ENCODE results near the gene TOP3A. TPM values are rescaled to one million over a fixed set of nuclear protein-coding genes. Genes with fewer than 3 reads are reported as not detected.

Gene TOP3A
- total and polyA plus RNA-seq, 2 of the 13 experiments (the other 11 are each of a cell fraction or from before 2014, with no cell fraction given), result 16.9 to 36.8 TPM

- no peak for FAIRE-seq
- CTCF ChIA-PET (ENCODE audit: low intra/inter-chr PET ratio, low total read pairs), result no interaction called here
These were observed 88.4 kb downstream of the TOP3A start for GRCh38 chr17:18226284-18226945.

More at GRCh38 chr17:18226284-18226945, 88.4 kb downstream of the TOP3A start:
- Histone ChIP-seq H3K27ac (ENCODE audit: extremely low read length, insufficient read depth, low read length) (no peak overlapping the region), H3K4me3 (replicated peaks in 1 of 3; ENCODE audit: insufficient read depth in 1 of 3, low read depth in 2 of 3, low read length in 3 of 3) (peak overlapping the region; percentile 85 to 96 (median 89)), H3K79me2 (ENCODE audit: insufficient read depth, low read length) (peaks cover 21% of the 10 kb centered on the region), H3K4me2 (ENCODE audit: low read depth, low read length) (peak overlapping the region; percentile 97), H4K20me1 (ENCODE audit: insufficient read depth, low read length) (peaks cover 4% of the 10 kb centered on the region; the same call in 1 of the 2 replicates), H3K27me3 (ENCODE audit: control insufficient read depth in 1 of 2, insufficient read depth in 2 of 2, low read length in 2 of 2) (no peaks in the 10 kb centered on the region; a peak in 1 of 5 replicates), H3K36me3 (replicated peaks in 1 of 2; ENCODE audit: control insufficient read depth in 1 of 2, insufficient read depth in 2 of 2, low read length in 2 of 2) (no peaks in the 10 kb centered on the region), H2AFZ (ENCODE audit: low read length) (no peak overlapping the region), H3K9me3 (ENCODE audit: low read length) (no peaks in the 10 kb centered on the region), H3K4me1 (ENCODE audit: insufficient read depth, low read length) (peaks cover 54% of the 10 kb centered on the region), H3K9ac (ENCODE audit: insufficient read depth, low read depth, low read length) (peak overlapping the region; percentile 79; the same call in 1 of the 2 replicates)
- no peak for ATAC-seq
- no peak for DNase-seq (ENCODE audit: low spot score)
- in situ Hi-C loops (cut with HindIII; ENCODE audit: extremely low pct_ligation_motif_present, low pct_unique_long_range_greater_than_20kb), result no loop called here
- BruUV-seq (replicated peaks), result TSS peak; percentile 57
- intact Hi-C loops (cut with micrococcal nuclease; ENCODE audit: unreplicated experiment), result no loop called here
- no peak for TF ChIP-seq HNRNPLL (IDR thresholded peaks at IDR 0.05; ENCODE audit: low read depth, low read length, poor library complexity, severe bottlenecking)
- TF ChIP-seq PATZ1 (CRISPR knock-in tag; IDR thresholded peaks at IDR 0.05), result peak; percentile 41; the same call in 1 of the 2 replicates
- no peak for TF ChIP-seq ZNF710 (CRISPR knock-in tag; IDR thresholded peaks at IDR 0.05; ENCODE audit: borderline replicate concordance)
- 0 out of 2 replicates have a peak, but pooled peaks have one; percentile 4 for TF ChIP-seq SALL1 (CRISPR knock-in tag; IDR thresholded peaks at IDR 0.05)
- no peak for TF ChIP-seq HNF4G (IDR thresholded peaks at IDR 0.05; ENCODE audit: borderline replicate concordance, low read depth, low read length)
- TF ChIP-seq HNF4G (CRISPR knock-in tag; IDR thresholded peaks at IDR 0.05; ENCODE audit: borderline replicate concordance, low read depth), result 0 out of 2 replicates have a peak, but pooled peaks have one; percentile 27
- POLR2A ChIA-PET, result interaction anchor here (3.2 kb wide), 1 partner anchor 43 kb away, joined by 29 read pairs; the partner anchor contains the start of gene ALKBH5
- WGBS (ENCODE audit: low lambda C conversion rate), result 23% methylated on average over 15 of the region's 16 CpGs

Data from HepG2 (cell line).